ENCODE measurements around the gene SMOC1. TPM values are rescaled to one million over a fixed set of nuclear protein-coding genes. Genes with fewer than 3 reads are reported as not detected.

The SMOC1 gene
- total and polyA plus RNA-seq, 9 of the 15 experiments (the other 6 are each of a cell fraction or from before 2014, with no cell fraction given): 0.04 TPM; not detected in 8

DNA sequence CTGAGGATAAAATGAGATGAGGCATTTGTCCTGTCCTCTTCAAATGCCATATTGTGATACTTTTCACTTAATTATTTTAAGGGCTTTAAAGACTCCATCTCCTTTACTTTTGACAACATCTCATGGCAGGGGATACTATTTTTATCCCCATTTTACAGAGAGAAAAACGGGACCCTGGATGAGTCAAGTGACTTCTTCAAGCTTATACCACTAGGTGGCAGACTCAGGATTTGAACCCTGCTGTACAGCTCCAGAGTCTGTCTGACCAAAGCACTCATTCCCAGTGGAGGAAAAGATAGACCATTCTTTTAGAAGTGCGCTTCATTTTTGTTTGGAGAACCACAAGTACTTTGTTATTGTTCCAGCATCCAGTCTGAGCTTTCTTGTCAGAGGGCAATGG lies 1.7 kb upstream of the SMOC1 start:
- H3K27ac ChIP-seq (ENCODE audit: extremely low read depth, low read depth, low read length): no peak overlapping the region
- WGBS (ENCODE audit: insufficient coverage, low coverage, missing lambda C conversion rate): 5% methylated on average over 2 of the region's 2 CpGs
- FAIRE-seq: peak; percentile 54

More for the DNA sequence above, 1.7 kb upstream of the SMOC1 start:
- in situ Hi-C loops (cut with MboI) (no loop called here), intact Hi-C loops (cut with micrococcal nuclease) (no loop called here)
- no peaks in the 10 kb centered on the region for H3K79me2 ChIP-seq (ENCODE audit: control insufficient read depth, insufficient read depth, low read length)
- H3K4me2 ChIP-seq (ENCODE audit: insufficient read depth, low read length): no peak overlapping the region
- peak; percentile 14 to 27 (median 20) for DNase-seq (ENCODE audit: extremely low read depth in 1 of 4, low spot score in 3 of 4)
- no peaks in the 10 kb centered on the region for H3K9me1 ChIP-seq (ENCODE audit: control insufficient read depth, insufficient read depth, low read length)
- ChIA-PET POLR2A (no interaction called here), CTCF (ENCODE audit: low intra/inter-chr PET ratio) (no interaction called here)
- H3K9ac ChIP-seq (ENCODE audit: insufficient read depth in 1 of 2, low read depth in 2 of 2, low read length in 2 of 2): no peak overlapping the region
- H3K36me3 ChIP-seq (ENCODE audit: control insufficient read depth, insufficient read depth, low read length): no peaks in the 10 kb centered on the region
- no peak overlapping the region for H3K4me3 ChIP-seq
- H3K9me3 ChIP-seq (replicated peaks; ENCODE audit: control insufficient read depth, insufficient read depth, low read depth, low read length): no peaks in the 10 kb centered on the region
- peaks cover 0 to 26% of the 10 kb centered on the region in 2 experiments; a peak in 2 of 5 replicates for H3K27me3 ChIP-seq (ENCODE audit: control insufficient read depth in 2 of 2, insufficient read depth in 2 of 2, low read length in 2 of 2)
- peak; percentile 76 for ATAC-seq
- H4K20me1 ChIP-seq (replicated peaks; ENCODE audit: control insufficient read depth, insufficient read depth, low read length): no peaks in the 10 kb centered on the region
- H3K4me1 ChIP-seq (replicated peaks in 1 of 2; ENCODE audit: control insufficient read depth in 2 of 2, insufficient read depth in 2 of 2, low read length in 2 of 2): peaks cover 0 to 5% of the 10 kb centered on the region in 2 experiments; a peak in 1 of 5 replicates
- H2AFZ ChIP-seq (ENCODE audit: low read depth, low read length): no peak overlapping the region
- TF ChIP-seq SRSF9 (IDR thresholded peaks at IDR 0.05; ENCODE audit: borderline replicate concordance, low read depth, low read length): no peak
- TF ChIP-seq MCM7 (IDR thresholded peaks at IDR 0.05): no peak
- no peak for TF ChIP-seq POLR2H (tag; IDR thresholded peaks at IDR 0.05; ENCODE audit: low read depth)
- TF ChIP-seq SREBF2 (CRISPR knock-in tag; IDR thresholded peaks at IDR 0.05): no peak
- TF ChIP-seq RAD21 (CRISPR knock-in tag; conservative IDR thresholded peaks at IDR 0.05 in 1 of 2, IDR thresholded peaks at IDR 0.05 in 1 of 2): peak in 1 of 2 experiments; percentile 37; a peak in 2 of 4 replicates
- peak; percentile 16 to 45 (median 30); a peak in 4 of 6 replicates for TF ChIP-seq CTCF (IDR thresholded peaks at IDR 0.05 in 2 of 3, conservative IDR thresholded peaks at IDR 0.05 in 1 of 3; ENCODE audit: insufficient read depth in 2 of 3, low read depth in 1 of 3, low read length in 3 of 3)
- no TSS peak for BruUV-seq (replicated peaks)
